Ascending aorta (tissue), 2 donors: ENCODE results near the gene RPL4. TPM values are rescaled to one million over a fixed set of nuclear protein-coding genes. Genes with fewer than 3 reads are reported as not detected.

Source experiments
- DNase-seq, 2 donors: peaks; one replicate each; pipeline ENCODE4 v3.0.0-alpha.2; 2019; ENCODE audit warnings: low spot score in 2 of 2
- H3K27ac ChIP-seq, 2 donors: fragments of 200-600 bp; sonication (generic); one replicate each; pipeline ENCODE4 v1.5.1; 2016 to 2017; ENCODE audit warnings: mild to moderate bottlenecking in 1 of 2
- H3K27me3 ChIP-seq: fragments of 200-600 bp; sonication (generic); one replicate; pipeline ENCODE4 v1.5.1; 2017
- H3K36me3 ChIP-seq, 2 donors: fragments of 200-600 bp; sonication (generic); one replicate each; pipeline ENCODE4 v1.5.1; 2016
- H3K4me1 ChIP-seq, 2 donors: fragments of 200-600 bp; sonication (generic); one replicate each; pipeline ENCODE4 v1.5.1; 2016 to 2017; ENCODE audit warnings: mild to moderate bottlenecking in 1 of 2
- H3K4me3 ChIP-seq, 2 donors: fragments of 200-600 bp; sonication (generic); one replicate each; pipeline ENCODE4 v1.5.1; 2016 to 2017; ENCODE audit warnings: mild to moderate bottlenecking in 1 of 2
- H3K9me3 ChIP-seq, 2 donors: fragments of 200-600 bp; sonication (generic); one replicate each; pipeline ENCODE4 v1.5.1; 2016
- intact Hi-C: fragments of 100-400 bp; cut with DNase I; formaldehyde crosslinking; loops from one replicate; pipeline ENCODE4 v1.15.1; 2023
- total RNA-seq: library from RNA; depleted of rRNA; stranded (reverse); fragments of >200 nt; gene quantifications from one replicate; pipeline ENCODE4 v1.1.0, GENCODE V29; 2016
- TF ChIP-seq, protein P1 (sequence below), 3 experiments: fragments of 200-600 bp in 2 of 3; fragments of 450-650 bp in 1 of 3; sonication (generic) in 2 of 3; IDR thresholded peaks; one replicate each; pipeline ENCODE4 v1.5.1; 2016 to 2019; ENCODE audit warnings: antibody characterized with exemption in 3 of 3, mild to moderate bottlenecking in 1 of 3, moderate library complexity in 1 of 3

Gene RPL4
- total RNA-seq, 1 donor from 2014 or later, result 2,799 TPM

DNA sequence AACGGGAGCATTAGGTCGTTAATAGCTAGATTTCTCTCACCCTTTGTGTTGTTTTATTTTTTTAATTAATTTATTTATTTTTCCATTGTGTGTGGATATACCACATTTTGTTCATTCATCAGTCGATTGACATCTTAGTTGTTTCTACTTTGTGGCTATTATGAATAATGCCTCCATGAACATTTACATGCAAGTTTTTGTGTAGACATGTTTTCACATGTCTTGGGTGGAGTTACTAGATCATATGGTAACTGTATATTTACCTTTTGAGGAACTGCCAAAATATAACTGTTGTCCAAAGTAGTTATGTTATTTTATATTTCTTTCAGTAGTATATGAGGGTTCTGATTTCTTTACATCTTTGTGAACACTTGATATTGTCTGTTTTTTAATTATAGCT lies 19.3 kb upstream of the RPL4 start:
- H3K4me1 ChIP-seq, result no peaks in the 10 kb centered on the region
- peaks cover 6 to 8% of the 10 kb centered on the region in 2 donors for H3K36me3 ChIP-seq
- TF ChIP-seq, protein P1, sequence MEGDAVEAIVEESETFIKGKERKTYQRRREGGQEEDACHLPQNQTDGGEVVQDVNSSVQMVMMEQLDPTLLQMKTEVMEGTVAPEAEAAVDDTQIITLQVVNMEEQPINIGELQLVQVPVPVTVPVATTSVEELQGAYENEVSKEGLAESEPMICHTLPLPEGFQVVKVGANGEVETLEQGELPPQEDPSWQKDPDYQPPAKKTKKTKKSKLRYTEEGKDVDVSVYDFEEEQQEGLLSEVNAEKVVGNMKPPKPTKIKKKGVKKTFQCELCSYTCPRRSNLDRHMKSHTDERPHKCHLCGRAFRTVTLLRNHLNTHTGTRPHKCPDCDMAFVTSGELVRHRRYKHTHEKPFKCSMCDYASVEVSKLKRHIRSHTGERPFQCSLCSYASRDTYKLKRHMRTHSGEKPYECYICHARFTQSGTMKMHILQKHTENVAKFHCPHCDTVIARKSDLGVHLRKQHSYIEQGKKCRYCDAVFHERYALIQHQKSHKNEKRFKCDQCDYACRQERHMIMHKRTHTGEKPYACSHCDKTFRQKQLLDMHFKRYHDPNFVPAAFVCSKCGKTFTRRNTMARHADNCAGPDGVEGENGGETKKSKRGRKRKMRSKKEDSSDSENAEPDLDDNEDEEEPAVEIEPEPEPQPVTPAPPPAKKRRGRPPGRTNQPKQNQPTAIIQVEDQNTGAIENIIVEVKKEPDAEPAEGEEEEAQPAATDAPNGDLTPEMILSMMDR (IDR thresholded peaks at IDR 0.05), result no peak
- no peaks in the 10 kb centered on the region for H3K27me3 ChIP-seq
- no peak for DNase-seq
- H3K27ac ChIP-seq, result no peak overlapping the region
- no peak overlapping the region for H3K4me3 ChIP-seq
- no peaks in the 10 kb centered on the region for H3K9me3 ChIP-seq
- intact Hi-C loops, result no loop called here

DNA sequence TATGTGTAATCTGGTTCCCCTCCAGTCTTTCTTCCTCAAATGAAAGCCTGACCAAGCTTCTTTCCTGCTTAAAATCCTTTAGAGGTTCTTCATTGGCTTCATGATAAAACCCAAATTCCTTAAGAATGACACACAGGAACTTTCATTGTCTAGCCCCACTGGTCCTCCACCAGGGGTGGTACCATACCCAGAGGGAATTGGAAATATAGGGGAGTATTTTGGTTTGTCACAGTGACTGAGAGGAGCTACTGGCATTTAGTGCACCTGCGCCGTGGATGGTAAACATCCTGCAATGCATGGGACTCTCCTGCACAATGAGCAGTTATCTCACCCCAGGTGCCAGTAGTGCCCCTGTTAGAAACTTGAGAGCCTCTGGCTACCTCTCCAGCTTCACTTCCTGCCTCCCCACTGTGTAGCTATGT lies 11.3 kb upstream of the RPL4 start:
- peaks cover 6 to 17% of the 10 kb centered on the region in 2 donors for H3K36me3 ChIP-seq
- H3K27me3 ChIP-seq, result no peaks in the 10 kb centered on the region
- TF ChIP-seq, protein P1 (IDR thresholded peaks at IDR 0.05), result no peak
- H3K9me3 ChIP-seq, result no peaks in the 10 kb centered on the region
- H3K4me3 ChIP-seq, result no peak overlapping the region
- intact Hi-C loops, result no loop called here
- no peak for DNase-seq
- H3K4me1 ChIP-seq, result no peaks in the 10 kb centered on the region
- H3K27ac ChIP-seq, result no peak overlapping the region

DNA sequence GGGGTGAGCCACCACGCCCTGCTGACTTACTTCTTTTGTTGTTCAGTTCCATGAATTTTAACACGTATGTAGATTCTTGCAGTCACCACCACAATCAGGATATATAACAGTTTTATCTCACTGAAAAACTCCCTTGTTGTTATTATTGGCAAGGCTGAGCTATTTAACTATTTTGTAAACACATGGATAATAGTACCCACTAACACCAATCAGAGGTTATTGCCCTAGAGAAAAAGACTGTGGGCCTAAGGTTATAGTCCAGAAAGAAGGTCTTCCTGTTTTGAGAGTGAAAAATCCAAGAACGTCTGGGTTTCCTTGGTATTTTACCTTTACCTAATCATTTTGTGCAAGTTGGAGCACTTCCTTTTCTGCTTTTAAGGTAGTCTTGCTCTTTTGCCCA lies 9.9 kb upstream of the RPL4 start:
- Histone ChIP-seq H3K27me3 (no peaks in the 10 kb centered on the region), H3K9me3 (no peaks in the 10 kb centered on the region), H3K4me3 (no peak overlapping the region), H3K36me3 (peaks cover 4 to 17% of the 10 kb centered on the region in 2 donors), H3K27ac (no peak overlapping the region), H3K4me1 (no peaks in the 10 kb centered on the region)
- intact Hi-C loops, result no loop called here
- DNase-seq, result no peak
- TF ChIP-seq, protein P1 (IDR thresholded peaks at IDR 0.05), result no peak

DNA sequence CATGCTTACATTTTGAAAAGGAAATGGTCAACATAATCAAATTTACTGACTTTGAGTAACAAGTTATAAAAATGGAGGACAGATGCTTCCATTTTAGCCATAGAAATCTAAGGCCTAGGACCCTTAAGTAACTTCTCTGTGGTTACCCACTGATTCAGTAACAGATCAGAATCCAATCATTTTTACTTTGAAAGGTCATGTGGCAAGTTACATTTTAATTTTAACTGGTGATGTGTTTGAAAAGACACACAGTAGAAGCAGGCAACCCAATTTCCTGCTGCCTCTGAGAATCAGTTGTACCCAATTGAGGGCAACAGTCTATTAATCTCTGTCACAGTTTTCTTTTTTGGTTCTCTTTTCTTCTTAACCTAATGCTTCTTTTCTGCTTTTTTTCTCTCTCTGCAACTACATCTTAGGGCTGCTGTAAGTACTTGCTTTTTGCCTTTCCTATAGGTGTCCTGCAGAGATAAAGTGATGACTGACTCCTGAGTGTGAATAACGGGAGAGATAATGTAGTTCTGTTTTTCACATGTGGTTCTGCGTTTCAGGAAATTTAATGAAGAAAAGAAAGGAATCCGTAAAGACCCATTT lies 3.7 kb upstream of the RPL4 start:
- Histone ChIP-seq H3K4me1 (peaks cover 5 to 12% of the 10 kb centered on the region in 2 donors), H3K36me3 (peaks cover 0 to 3% of the 10 kb centered on the region in 2 donors), H3K4me3 (no peak overlapping the region), H3K27ac (no peak overlapping the region), H3K9me3 (no peaks in the 10 kb centered on the region), H3K27me3 (no peaks in the 10 kb centered on the region)
- TF ChIP-seq, protein P1 (IDR thresholded peaks at IDR 0.05), result no peak
- intact Hi-C loops, result loop anchor here (10.0 kb wide), 2 partner anchors 196 to 346 kb away; partner anchors contain the start of gene SMAD6
- no peak for DNase-seq

DNA sequence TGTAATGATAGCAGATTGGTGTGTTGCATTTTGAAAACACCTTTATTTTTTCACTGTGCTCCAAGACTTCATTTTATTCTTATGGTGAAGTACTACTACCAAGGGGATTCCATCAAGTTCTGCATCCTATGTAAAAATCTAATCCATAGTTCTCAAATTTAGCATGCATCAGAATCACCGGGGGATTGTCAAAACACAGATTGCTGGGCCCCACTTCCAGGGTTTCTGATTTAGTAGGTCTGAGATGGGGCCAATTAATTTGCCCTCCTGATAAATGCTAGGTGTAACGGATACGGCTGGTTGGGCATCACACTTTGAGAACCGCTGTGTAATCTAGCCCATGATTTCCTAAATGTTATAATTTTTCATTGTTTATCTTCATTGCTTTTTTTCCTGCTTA lies 1.2 kb upstream of the RPL4 start:
- peak overlapping the region; percentile 93 to 96 for H3K27ac ChIP-seq
- H3K4me3 ChIP-seq, result peak overlapping the region; percentile 82 to 87
- H3K4me1 ChIP-seq, result peaks cover 9 to 21% of the 10 kb centered on the region in 2 donors
- peaks cover 23 to 24% of the 10 kb centered on the region in 2 donors for H3K36me3 ChIP-seq
- TF ChIP-seq, protein P1 (IDR thresholded peaks at IDR 0.05), result no peak
- H3K27me3 ChIP-seq, result no peaks in the 10 kb centered on the region
- no peak for DNase-seq
- H3K9me3 ChIP-seq, result no peaks in the 10 kb centered on the region
- intact Hi-C loops, result loop anchor here (1.0 to 10.0 kb wide), 5 partner anchors 9 to 349 kb away; partner anchors contain the start of genes MAP2K1, SMAD6, SNAPC5 and TIPIN
